ENCODE results near the gene THEMIS. TPM values are rescaled to one million over a fixed set of nuclear protein-coding genes. Genes with fewer than 3 reads are reported as not detected.
"Not testable (repeated sequence)": the region's sequence is repeated elsewhere in the genome, so short reads cannot be mapped to it uniquely, and the experiment has no call there.

Gene THEMIS
- total RNA-seq, 6 experiments from 2014 or later = 0.12 to 0.28 (median 0.25) TPM

DNA sequence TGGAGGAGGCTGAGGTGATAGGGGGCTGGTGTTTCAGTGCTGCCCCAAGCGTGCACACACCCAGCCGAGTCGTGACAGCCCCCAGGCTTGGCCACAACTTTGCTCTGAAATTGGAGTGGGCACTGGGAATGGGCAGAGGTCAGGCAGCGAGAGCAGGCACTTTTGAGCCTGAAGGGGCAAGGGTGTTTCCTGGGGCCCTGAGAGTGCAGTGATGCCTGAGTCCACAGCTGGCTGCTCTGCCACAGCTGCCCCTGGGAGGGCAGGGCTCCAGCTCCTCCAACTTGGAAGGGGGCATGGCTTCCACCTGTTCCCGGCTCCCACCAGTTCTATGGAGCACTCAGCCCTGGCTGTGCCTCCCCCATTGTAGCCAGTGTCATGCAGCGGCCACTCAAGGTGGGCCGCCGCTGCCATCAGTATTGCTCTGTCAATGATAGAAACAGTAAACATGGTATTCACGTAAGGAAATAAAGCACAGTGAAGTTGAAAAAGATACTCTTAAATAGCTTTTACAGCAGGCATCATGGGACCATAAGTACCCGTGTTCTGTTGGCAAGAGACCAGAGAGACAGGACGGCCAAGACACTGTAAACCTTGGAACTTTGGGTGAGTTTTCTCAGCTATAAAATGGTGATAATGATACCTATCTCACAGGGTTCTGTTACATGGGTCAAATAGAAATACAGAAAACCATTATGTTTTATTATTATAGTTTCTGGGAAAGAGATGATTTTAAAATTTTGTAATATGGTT lies 108.9 kb downstream of the THEMIS start:
- no peak for DNase-seq
- H3K4me3 Mint-ChIP-seq = no peak overlapping the region
- H3K36me3 Mint-ChIP-seq (ENCODE audit: low read depth) = no peaks in the 10 kb centered on the region
- H3K27me3 Mint-ChIP-seq (ENCODE audit: insufficient read depth) = peaks cover 6% of the 10 kb centered on the region
- no peak overlapping the region for H3K27ac Mint-ChIP-seq
- TF ChIP-seq, protein P1, sequence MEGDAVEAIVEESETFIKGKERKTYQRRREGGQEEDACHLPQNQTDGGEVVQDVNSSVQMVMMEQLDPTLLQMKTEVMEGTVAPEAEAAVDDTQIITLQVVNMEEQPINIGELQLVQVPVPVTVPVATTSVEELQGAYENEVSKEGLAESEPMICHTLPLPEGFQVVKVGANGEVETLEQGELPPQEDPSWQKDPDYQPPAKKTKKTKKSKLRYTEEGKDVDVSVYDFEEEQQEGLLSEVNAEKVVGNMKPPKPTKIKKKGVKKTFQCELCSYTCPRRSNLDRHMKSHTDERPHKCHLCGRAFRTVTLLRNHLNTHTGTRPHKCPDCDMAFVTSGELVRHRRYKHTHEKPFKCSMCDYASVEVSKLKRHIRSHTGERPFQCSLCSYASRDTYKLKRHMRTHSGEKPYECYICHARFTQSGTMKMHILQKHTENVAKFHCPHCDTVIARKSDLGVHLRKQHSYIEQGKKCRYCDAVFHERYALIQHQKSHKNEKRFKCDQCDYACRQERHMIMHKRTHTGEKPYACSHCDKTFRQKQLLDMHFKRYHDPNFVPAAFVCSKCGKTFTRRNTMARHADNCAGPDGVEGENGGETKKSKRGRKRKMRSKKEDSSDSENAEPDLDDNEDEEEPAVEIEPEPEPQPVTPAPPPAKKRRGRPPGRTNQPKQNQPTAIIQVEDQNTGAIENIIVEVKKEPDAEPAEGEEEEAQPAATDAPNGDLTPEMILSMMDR (IDR thresholded peaks at IDR 0.05) = no peak
- no peaks in the 10 kb centered on the region for H3K4me1 Mint-ChIP-seq (ENCODE audit: low read depth)
- H3K9me3 Mint-ChIP-seq = no peaks in the 10 kb centered on the region

DNA sequence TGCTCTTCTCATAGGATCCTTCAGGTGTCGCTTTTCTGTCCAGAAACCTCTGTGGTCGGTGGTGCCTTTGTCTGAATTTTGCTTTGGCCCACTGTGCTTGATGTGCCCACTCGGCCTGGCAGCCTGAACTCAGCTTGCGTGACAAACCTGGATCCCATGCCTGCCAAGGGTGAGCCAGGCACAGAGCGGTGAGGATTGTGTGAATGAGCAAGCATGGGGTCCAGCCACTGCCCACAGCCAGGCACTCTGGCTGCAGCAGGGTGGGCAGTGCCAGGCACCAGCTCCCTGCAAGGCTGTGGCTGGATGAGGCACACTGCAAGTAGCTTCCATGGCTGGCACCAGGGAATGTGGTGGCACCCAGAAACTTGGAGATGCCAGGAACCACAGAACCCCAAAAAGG lies 110.3 kb downstream of the THEMIS start:
- no peaks in the 10 kb centered on the region for H3K4me1 Mint-ChIP-seq (ENCODE audit: low read depth)
- TF ChIP-seq, protein P1 (IDR thresholded peaks at IDR 0.05) = peak; percentile 26
- H3K27me3 Mint-ChIP-seq (ENCODE audit: insufficient read depth) = peaks cover 6% of the 10 kb centered on the region
- no peak overlapping the region for H3K4me3 Mint-ChIP-seq
- H3K9me3 Mint-ChIP-seq = no peaks in the 10 kb centered on the region
- no peak overlapping the region for H3K27ac Mint-ChIP-seq
- DNase-seq = no peak
- H3K36me3 Mint-ChIP-seq (ENCODE audit: low read depth) = no peaks in the 10 kb centered on the region

DNA sequence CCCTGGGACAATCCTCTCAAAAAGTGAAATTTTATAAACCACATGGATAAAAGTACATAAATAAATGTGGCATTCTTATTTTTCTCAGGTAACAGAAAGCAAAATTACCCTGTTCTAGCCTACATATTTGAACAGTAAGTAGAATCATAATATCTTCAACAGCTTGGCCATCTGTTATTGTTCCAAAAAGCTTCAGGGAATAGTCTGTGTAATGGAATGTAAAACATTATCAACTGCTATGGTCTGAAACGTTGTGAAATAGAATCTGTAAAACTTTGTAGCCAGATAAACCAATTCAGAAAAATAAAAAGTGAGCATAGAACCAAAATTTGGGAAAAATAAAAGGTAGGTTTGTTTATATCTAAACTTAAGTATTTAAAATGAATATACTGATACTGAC lies 114.7 kb downstream of the THEMIS start:
- peaks cover 4% of the 10 kb centered on the region; the same call in 1 of the 2 replicates for H3K27me3 Mint-ChIP-seq (ENCODE audit: insufficient read depth)
- no peak for DNase-seq
- H3K4me1 Mint-ChIP-seq (ENCODE audit: low read depth) = no peaks in the 10 kb centered on the region
- no peak overlapping the region for H3K27ac Mint-ChIP-seq
- no peaks in the 10 kb centered on the region for H3K36me3 Mint-ChIP-seq (ENCODE audit: low read depth)
- TF ChIP-seq, protein P1 (IDR thresholded peaks at IDR 0.05) = no peak
- no peak overlapping the region for H3K4me3 Mint-ChIP-seq
- H3K9me3 Mint-ChIP-seq = no peaks in the 10 kb centered on the region

DNA sequence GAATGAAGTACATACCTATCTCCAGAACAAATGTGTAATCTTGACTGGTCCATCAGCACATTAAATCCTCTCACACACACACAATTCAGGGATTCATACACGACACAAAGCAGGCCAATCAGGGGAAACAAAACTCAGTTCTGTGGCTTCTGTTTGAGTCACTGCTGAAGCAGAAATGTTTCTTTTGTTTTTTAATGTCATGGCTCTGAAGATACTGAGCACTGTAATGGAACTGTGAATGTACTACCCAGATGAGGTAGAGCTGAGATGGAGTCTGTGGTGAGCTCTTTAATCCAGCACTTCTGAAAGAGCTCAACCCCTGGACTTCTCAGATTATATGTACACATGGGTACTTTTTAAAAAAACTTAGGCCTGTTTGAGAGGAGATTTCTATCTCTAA lies 116.4 kb downstream of the THEMIS start:
- Mint-ChIP-seq H3K27me3 (ENCODE audit: insufficient read depth) (no peaks in the 10 kb centered on the region; the same call in 1 of the 2 replicates), H3K36me3 (ENCODE audit: low read depth) (no peaks in the 10 kb centered on the region), H3K9me3 (no peaks in the 10 kb centered on the region), H3K27ac (no peak overlapping the region), H3K4me1 (ENCODE audit: low read depth) (no peaks in the 10 kb centered on the region), H3K4me3 (no peak overlapping the region)
- no peak for DNase-seq
- TF ChIP-seq, protein P1 (IDR thresholded peaks at IDR 0.05) = no peak

DNA sequence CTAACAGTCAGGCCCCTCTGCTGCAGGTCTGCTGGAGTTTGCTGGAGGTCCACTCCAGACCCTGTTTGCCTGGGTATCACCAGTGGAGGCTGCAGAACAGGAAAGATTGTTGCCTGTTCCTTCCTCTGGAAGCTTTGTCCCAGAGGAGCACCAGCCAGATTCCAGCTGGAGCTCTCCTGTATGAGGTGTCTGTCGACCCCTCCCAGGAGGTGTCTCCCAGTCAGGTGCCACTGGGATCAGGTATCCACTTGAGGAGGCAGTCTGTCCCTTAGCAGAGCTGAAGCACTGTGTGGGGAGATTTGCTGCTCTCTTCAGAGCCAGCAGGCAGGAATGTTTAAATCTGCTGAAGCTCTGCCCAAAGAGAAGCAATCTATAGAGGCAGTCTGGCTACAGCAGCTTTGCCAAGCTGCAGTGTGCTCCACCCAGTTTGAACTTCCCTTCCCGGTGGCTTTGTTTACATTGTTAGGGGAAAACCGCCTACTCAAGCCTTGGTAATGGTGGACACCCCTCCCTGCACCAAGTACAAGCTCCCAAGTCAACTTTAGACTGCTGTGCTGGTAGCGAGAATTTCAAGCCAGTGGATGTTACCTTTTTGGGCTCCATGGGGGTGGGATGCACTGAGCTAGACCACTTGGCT lies 119.1 kb downstream of the THEMIS start:
- not testable (repeated sequence) for H3K4me3 Mint-ChIP-seq; DNase-seq; H3K4me1 Mint-ChIP-seq (ENCODE audit: low read depth); H3K36me3 Mint-ChIP-seq (ENCODE audit: low read depth); H3K27me3 Mint-ChIP-seq (ENCODE audit: insufficient read depth); H3K9me3 Mint-ChIP-seq; H3K27ac Mint-ChIP-seq

DNA sequence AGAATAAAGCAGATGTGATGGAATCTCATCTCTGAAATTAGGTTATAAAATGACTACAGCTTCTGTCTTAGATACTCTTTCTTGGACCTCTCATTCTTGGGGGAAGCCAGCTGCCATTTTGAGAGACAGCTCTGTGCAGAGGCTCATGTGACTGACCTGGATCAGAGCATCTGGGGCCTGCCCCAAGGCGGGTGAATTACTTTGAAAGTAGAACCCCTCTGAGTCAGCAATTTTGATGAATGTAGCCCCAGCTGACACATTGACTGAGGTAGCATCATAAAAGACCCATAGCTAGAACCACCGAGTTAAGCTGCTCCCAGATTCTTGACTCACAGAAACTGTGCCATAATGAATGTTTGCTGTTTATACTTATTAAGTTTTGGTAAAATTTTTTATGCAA lies 124.5 kb downstream of the THEMIS start:
- H3K9me3 Mint-ChIP-seq = no peaks in the 10 kb centered on the region
- H3K4me3 Mint-ChIP-seq = no peak overlapping the region
- no peaks in the 10 kb centered on the region for H3K36me3 Mint-ChIP-seq (ENCODE audit: low read depth)
- TF ChIP-seq, protein P1 (IDR thresholded peaks at IDR 0.05) = no peak
- DNase-seq = no peak
- H3K27me3 Mint-ChIP-seq (ENCODE audit: insufficient read depth) = no peaks in the 10 kb centered on the region
- H3K27ac Mint-ChIP-seq = no peak overlapping the region
- H3K4me1 Mint-ChIP-seq (ENCODE audit: low read depth) = peaks cover 28% of the 10 kb centered on the region
